Loucy (cell line): ENCODE results near the gene C16orf54.

Experiments
- EZH2phosphoT487 ChIP-seq: fragments of 200-600 bp; IDR thresholded peaks from 2 replicates; pipeline ENCODE4 v1.6.1; 2018; ENCODE audit warnings: antibody characterized with exemption, mild to moderate bottlenecking, moderate library complexity, borderline replicate concordance
- TF ChIP-seq, protein P1 (sequence below): fragments of 200-600 bp; sonication (generic); conservative IDR thresholded peaks from 2 replicates; pipeline ENCODE4 v1.5.1; 2014; ENCODE audit warnings: mild to moderate bottlenecking, antibody characterized with exemption, low read length

DNA sequence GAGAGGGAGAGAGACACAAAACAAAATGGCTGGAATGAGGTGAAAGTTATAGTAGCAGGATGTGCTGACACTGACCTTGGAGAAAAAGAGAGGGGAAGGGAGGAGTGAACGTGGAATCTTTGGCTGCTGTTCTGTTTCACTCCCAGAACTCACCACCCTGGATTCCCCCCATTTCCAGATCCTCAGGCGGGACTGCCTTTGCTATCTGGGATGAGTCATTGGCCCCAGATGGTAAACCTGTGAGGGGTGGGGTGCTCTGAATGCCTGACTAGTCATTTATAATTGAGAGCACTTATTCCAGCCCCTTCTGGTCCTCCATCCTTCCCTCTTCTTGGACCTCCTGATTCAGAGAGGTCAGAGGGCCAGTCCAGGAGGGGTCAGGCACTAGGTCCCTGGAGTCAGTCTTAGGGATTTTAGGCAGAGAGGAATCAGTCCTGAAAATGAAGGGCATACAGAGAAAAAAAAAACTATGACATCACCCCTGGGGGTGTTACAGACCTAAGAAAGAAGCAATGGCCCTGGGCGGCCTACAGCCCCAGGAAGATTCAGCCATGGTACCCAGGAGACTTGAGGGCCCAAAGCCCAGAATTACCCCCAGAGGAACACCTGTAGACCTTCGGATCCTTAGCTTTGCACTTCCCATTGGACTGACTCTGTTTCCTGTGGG lies 30.1 kb upstream of the C16orf54 start:
- TF ChIP-seq, protein P1, sequence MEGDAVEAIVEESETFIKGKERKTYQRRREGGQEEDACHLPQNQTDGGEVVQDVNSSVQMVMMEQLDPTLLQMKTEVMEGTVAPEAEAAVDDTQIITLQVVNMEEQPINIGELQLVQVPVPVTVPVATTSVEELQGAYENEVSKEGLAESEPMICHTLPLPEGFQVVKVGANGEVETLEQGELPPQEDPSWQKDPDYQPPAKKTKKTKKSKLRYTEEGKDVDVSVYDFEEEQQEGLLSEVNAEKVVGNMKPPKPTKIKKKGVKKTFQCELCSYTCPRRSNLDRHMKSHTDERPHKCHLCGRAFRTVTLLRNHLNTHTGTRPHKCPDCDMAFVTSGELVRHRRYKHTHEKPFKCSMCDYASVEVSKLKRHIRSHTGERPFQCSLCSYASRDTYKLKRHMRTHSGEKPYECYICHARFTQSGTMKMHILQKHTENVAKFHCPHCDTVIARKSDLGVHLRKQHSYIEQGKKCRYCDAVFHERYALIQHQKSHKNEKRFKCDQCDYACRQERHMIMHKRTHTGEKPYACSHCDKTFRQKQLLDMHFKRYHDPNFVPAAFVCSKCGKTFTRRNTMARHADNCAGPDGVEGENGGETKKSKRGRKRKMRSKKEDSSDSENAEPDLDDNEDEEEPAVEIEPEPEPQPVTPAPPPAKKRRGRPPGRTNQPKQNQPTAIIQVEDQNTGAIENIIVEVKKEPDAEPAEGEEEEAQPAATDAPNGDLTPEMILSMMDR: no peak
- no peak for TF ChIP-seq EZH2phosphoT487
